Left lobe of liver (tissue), 2 donors: ENCODE results near the gene SREBF1. TPM values are rescaled to one million over a fixed set of nuclear protein-coding genes. Genes with fewer than 3 reads are reported as not detected.
A peak's percentile ranks its signal among the peaks of the same experiment; 100 is the strongest.

ENCODE experiments used
- ATAC-seq: fragments of 200-7000 bp; cut with Tn5 transposase; one replicate; pipeline ENCODE4 v1.9.1; 2020; ENCODE audit warnings: mild to moderate bottlenecking, moderate library complexity
- DNase-seq: peaks from one replicate; pipeline ENCODE4 v3.0.0-alpha.2; 2020; ENCODE audit warnings: low spot score
- total RNA-seq: library from RNA; stranded (reverse); gene quantifications from one replicate; pipeline ENCODE4 v1.2.1, GENCODE V29; 2021
- donor health status: DM: no; HTN: no; CAD: no; lungs with moderate emphysema.
- donor health status: DM: no; HTN: yes; CAD: no.

SREBF1 gene
- total RNA-seq, 1 donor from 2014 or later, result 220 TPM

- no peak for ATAC-seq
- no peak for DNase-seq
Observed at GRCh38 chr17:17783825-17784656, 52.7 kb downstream of the SREBF1 start.

DNA sequence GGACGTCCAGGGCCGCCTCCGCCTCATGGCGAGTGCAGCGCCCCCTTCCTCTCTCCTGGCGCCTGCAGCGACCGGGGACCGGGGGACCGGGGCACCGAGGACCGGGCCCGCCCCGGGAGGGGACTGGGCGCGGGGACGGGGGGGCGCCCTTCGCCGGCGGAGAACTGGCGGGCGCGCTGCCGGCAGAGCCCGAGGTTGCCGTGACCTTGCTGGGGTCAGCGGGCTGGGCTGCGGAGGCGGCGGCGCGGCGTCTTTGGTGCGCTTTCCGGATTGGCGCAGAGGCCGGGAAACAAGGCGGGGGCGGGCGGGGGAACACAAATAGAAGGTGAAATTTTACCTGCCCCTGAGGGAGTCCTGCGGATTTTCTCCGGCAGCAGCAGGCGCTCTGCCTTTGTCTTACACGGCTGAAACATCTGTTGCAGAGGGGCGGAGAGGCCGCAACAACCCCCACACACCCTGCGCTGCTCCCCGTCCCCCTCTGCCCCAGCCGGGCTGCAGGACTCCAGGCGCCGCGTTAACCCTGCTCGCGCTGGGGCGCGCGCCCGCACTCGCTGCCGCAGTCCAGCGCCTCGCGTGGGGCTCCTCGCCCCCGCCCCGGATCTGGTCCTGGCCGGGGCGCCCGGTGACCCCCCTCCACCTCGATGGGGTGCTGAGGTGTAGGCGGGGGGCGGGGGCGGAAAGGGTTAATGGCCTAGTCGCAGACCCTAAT lies 53.5 kb downstream of the SREBF1 start:
- ATAC-seq, result peak; percentile 76

DNA sequence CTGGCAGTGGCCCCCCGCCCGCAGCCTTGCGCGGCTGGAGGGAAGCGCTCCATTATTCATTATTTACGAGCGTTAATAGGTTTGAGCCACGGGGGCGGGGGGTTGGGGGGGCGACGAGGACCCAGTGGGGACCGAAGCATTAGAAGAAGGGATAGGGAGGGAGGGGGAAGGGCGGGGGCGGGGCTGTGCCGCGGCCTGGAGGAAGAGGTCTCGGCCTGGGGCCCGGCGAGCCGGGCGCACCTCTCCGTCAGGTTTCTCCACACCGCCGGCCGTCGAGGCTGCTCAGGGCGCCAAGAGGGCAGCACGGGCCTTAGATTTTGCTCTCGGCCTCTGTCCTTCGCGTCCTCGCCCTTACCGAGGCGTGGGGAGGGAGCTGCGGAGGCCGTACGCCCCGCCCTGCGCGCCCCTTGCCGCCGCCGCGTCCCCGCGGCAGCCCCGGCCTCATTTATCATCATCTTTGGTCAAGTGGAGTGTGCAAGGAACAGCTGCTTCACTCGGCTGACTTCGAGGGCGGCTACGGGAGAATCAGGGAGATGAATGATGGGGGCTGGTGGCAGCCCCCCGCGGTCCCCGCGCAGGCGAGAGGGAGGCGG lies 54.2 kb downstream of the SREBF1 start:
- ATAC-seq, result peak; percentile 41

More for the DNA sequence above, 53.5 kb downstream of the SREBF1 start:
- peak; percentile 86 for DNase-seq

GRCh38 chr17:17781591-17782496 lies 54.9 kb downstream of the SREBF1 start:
- ATAC-seq, result peak; percentile 53
- DNase-seq, result peak; percentile 64

More for the DNA sequence above, 54.2 kb downstream of the SREBF1 start:
- no peak for DNase-seq

DNA sequence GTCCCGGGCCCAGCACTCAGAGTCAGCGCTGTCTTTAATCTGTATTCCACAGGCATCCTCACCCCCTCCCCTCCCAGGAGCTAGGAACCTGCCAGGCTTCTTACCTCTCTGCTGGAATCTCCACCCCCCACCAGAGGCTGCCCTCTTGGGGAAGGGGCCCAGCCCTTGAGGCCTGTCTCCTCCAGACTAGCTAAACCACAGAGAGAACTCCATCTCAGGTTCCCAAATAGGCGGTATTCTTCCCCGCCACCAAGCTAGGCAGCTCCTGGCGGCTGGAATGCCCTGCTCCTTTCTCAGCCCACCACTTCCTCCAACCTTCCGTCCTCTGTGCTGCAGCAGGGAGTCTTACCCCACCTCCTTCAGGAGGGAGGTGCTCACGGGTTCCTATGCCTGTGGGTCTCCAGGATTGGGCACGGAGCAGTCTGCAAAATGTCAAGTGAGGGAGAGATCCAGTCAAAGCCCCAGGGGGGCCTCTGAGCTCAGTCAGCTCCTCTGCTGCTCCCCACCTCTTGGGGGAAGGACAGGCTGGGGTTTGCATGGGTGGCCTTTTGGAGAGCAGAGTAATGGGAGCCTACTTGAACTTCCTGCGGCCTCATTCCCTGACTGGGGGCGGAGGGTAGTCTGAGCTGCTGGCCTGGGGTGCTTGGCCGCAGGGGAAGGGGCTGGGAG lies 55.7 kb downstream of the SREBF1 start:
- DNase-seq (no peak), ATAC-seq (no peak)

- ATAC-seq (no peak), DNase-seq (no peak)
Observed at GRCh38 chr17:17779015-17779611, 57.7 kb downstream of the SREBF1 start.

GRCh38 chr17:17778308-17779014 lies 58.3 kb downstream of the SREBF1 start:
- DNase-seq (no peak), ATAC-seq (no peak)

DNA sequence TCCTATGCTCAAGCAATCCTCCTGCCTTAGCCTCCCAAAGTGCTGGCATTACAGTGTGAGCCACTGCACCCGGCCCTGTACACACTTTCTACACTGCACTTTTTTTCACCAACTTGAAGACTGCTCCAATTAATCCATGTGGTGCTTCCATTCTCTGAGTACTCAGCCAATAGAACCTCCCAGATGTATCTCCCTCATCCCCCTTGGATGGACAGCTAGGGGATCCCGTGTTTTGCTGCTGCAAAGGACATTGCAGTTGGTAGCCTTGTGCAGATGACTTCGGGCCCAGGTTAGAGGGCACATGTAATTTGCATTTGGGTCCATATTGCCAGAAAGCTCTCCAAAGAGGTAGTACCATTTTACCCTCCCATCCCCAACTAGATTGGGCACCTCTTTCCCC lies 59.9 kb downstream of the SREBF1 start:
- no peak for ATAC-seq
- DNase-seq, result no peak

DNA sequence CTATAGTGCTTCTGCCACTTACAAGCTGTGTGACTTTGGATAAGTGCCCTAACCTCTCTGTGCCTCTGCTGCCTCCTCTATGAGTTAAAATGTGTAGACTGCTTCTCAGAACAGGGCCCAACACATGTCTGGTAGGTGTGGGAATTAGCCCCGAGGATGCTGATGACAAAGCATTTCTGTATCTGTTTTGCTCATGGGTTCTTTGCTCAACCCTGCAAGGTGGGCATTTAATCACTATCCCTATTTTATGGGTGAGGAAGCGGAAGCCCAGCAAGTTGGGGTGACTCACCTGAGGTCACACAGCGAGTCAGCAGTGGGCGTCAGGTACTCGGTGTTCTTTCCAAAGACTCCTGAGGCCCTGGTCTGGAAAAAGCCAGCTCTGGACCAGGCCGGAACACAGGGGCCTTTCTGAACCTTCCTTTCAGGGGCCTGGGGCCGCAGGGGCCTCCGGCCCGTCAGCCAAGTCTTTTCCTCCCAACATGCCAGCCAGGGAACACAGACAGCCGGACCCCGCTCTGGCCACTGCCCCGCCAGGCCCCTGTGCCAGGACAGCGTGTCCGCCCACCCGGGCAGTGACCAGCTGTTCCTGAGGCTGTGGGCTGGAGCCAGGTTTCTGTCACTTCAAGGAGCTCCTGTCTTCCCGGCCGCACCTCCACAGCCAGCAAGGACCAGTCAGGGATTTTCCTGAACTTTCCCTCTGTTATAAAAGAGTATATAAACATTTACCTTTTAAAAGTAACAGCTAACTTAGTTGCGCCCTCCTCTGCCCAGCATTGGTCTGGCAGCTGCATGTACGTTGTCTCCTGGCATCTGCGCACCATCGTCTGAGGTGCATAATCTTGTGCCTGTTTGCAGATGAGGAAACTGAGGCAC lies 62.5 kb downstream of the SREBF1 start:
- ATAC-seq, result peak; percentile 51
- DNase-seq, result no peak

- no peak for ATAC-seq
- DNase-seq, result no peak
Observed at GRCh38 chr17:17772231-17772630, 64.6 kb downstream of the SREBF1 start.

- DNase-seq (no peak), ATAC-seq (no peak)
Observed at GRCh38 chr17:17771498-17772201, 65.1 kb downstream of the SREBF1 start.

DNA sequence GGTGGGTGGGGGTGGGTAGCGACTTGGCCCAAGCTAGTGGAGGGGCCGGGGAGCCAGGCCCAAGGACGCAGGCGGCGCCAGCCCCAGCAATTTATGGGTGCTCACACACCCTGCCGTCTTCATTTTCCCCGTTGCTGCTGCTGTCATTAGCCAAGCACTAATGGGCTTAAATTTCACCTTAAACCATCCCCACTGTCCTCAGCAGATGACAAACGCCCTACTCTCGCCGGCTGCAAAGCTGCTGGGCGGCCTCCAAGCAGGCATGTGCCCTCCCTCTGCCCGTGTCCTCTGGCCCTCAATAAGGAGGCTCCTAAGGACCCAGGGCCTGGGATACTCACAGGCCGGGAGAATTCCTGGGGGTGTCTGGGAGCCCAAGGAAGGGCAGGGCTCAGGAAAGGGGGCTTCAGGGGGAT lies 66.1 kb downstream of the SREBF1 start:
- no peak for ATAC-seq
- DNase-seq, result no peak

- no peak for DNase-seq
- no peak for ATAC-seq
Observed at GRCh38 chr17:17769869-17770631, 66.7 kb downstream of the SREBF1 start.

DNA sequence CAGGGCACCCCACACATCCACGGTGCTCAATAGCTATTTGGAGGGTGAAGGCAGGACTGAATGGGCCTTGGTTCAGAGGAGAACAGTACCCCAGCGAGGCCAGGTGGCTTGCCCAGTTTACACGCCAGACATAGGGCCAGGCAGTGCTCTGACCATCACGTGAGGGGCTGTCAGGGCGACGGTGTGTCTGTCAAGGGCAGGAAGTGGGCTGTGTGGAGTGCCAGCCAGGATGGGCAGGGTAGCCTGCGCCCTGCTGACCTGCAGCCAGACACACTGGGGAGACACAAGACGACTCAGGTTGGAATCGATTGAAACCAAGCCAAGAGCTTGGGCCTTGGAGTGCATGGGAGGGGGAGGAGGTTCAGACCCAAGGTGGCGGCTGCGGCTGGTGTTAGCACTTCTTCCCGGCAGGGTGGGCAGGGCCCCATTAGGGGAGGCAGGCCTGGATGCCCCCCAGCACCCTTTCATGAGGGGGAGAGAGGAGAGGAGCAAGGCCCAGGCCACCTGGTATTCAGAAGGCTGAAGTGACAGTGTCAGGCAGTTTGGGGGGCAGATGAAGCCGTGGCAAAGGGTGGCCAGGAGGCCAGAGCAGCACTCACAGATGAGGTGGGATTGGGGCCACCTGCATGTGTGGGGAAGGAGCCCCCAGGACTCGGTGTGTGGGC lies 68.2 kb downstream of the SREBF1 start:
- DNase-seq, result no peak
- ATAC-seq, result no peak

GRCh38 chr17:17767887-17768418 lies 68.8 kb downstream of the SREBF1 start:
- DNase-seq (no peak), ATAC-seq (no peak)
